Measurements from ENCODE around the gene NET1.

GRCh38 chr10:5492322-5492855 is 80.0 kb downstream of the NET1 start:
- no peak for TF ChIP-seq POLR2A (IDR thresholded peaks at IDR 0.05)
- TF ChIP-seq CTCF (IDR thresholded peaks at IDR 0.05): no peak

All from adrenal gland (tissue), 5 donors.